ENCODE results near the gene SNAI3. TPM values are rescaled to one million over a fixed set of nuclear protein-coding genes. Genes with fewer than 3 reads are reported as not detected.

SNAI3 gene
- total RNA-seq, 1 donor from 2014 or later, result 2.7 TPM

DNA sequence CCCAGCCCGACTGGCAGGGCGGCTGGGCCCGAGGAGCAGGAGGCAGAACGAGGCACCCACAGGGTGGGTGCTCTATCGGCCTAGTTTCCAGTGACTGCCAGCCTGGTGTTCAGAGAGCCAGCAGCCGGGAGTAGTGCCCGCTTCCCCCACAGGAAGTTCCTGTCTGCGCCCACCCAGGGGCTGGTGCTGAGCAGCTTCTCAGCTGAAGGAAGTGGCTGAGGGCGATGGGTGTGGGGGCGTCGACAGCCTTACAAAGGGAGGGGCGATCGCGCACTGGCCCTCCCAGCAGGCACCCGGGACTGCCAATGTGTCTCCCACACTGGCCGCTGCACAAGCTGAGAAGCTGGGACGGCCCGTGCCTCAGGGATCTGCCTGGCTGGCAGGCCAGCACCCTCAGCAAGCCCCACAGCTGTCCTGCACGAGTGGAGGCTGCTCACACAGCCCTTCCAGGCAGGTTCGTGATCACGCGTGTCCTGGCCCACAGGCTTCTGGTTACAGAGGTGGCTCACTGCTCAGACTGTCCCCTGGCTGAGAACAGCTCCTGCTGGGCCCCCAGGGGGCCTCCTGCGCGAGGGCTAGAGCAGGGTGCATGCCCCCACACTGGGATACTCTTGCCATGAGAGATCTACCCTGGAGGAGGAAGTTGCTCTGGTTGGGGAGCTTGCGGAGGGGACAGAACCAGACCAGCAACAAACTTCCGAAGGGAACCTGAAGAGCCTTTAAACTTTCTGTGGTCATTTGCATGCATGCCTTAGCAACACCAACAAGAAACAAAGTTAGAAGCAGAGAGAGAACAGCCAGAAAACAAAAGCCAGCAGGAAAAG is 17.4 kb upstream of the SNAI3 start:
- no peaks in the 10 kb centered on the region for H3K9me3 Mint-ChIP-seq
- H3K4me3 Mint-ChIP-seq, result peak overlapping the region; percentile 87

DNA sequence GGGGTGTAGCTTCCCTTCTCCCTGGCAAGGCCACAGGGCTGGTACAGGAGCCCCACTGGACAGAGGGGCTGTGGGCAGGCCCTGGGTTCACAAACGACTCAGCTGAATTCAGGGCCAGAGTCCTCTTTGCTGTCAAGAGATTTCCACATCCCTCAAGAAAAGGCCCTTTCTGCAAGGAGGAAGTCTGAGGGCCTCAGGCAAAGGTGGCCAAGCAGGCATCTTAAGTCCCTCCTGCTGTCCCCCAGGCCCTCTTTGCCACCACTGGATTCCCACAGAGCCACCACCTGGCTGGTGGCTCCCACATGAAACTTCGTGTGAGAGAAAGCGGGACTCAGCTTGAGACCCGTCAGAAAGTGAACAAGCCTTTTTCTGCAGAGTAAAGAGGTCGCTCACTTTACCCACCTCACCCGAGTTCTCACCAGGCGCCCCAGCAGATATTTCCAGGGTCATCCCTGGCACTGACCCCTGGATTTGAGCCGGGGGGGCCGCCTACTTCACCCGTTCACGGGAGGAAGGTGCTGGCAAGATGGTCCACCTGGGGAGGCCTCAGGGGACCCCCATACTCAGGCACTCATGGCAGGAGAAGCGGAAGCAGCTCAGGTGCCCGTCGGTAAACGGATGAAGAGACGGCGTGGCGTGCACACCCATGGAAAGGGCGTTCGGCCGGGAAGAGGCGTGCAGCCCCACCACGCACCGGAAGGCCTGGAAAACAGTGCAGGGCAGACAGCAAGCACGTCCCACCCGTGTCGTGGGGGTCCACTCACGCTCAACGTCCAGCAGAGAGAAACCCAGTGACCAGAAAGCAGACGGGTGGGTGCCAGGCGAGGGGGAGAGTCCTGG is 16.3 kb upstream of the SNAI3 start:
- H3K27ac Mint-ChIP-seq, result peak overlapping the region; percentile 86
- H3K4me3 Mint-ChIP-seq, result peak overlapping the region; percentile 87
- ChIA-PET CTCF (interaction anchor here (0.6 to 2.9 kb wide), 4 partner anchors 16 to 42 kb away, joined by 3 to 17 read pairs (median 5); partner anchors contain the start of gene SNAI3), POLR2A (interaction anchor here (0.8 to 4.5 kb wide), 10 partner anchors 10 to 132 kb away, joined by 3 to 49 read pairs (median 4); partner anchors contain the start of genes CYBA, MVD and ZC3H18)
- peaks cover 13% of the 10 kb centered on the region for H3K36me3 Mint-ChIP-seq (ENCODE audit: low read depth)
- intact Hi-C loops (cut with micrococcal nuclease), result loop anchor here (5.0 kb wide), 3 partner anchors 35 to 835 kb away; partner anchors contain the start of gene SLC7A5
- DNase-seq, result no peak
- H3K4me1 Mint-ChIP-seq, result peaks cover 79% of the 10 kb centered on the region
- H3K27me3 Mint-ChIP-seq, result no peaks in the 10 kb centered on the region
- H3K9me3 Mint-ChIP-seq, result no peaks in the 10 kb centered on the region
- TF ChIP-seq CTCF (IDR thresholded peaks at IDR 0.05), result no peak
- ATAC-seq (ENCODE audit: low read depth), result no peak

More for the DNA sequence above, 17.4 kb upstream of the SNAI3 start:
- Mint-ChIP-seq H3K36me3 (ENCODE audit: low read depth) (peaks cover 4% of the 10 kb centered on the region), H3K4me1 (peaks cover 72% of the 10 kb centered on the region), H3K27ac (peak overlapping the region; percentile 86), H3K27me3 (no peaks in the 10 kb centered on the region)
- intact Hi-C loops (cut with micrococcal nuclease), result loop anchor here (5.0 kb wide), 3 partner anchors 34 to 836 kb away; partner anchors contain the start of gene SLC7A5
- ChIA-PET CTCF (interaction anchor here (0.6 to 1.4 kb wide), 3 partner anchors 19 to 43 kb away, joined by 3 to 7 read pairs (median 3); no protein-coding TSS in a partner anchor), POLR2A (interaction anchor here (0.6 to 4.5 kb wide), 12 partner anchors 10 to 642 kb away, joined by 3 to 49 read pairs (median 4); partner anchors contain the start of genes APRT, CYBA, MVD and SNAI3)
- DNase-seq, result no peak
- TF ChIP-seq CTCF (IDR thresholded peaks at IDR 0.05), result no peak
- ATAC-seq (ENCODE audit: low read depth), result peak; percentile 20

- no peak for TF ChIP-seq CTCF (IDR thresholded peaks at IDR 0.05)
- Mint-ChIP-seq H3K36me3 (ENCODE audit: low read depth) (peaks cover 19% of the 10 kb centered on the region), H3K27me3 (no peaks in the 10 kb centered on the region), H3K4me3 (peak overlapping the region; percentile 81), H3K9me3 (no peaks in the 10 kb centered on the region), H3K27ac (peak overlapping the region; percentile 86), H3K4me1 (peaks cover 73% of the 10 kb centered on the region)
- CTCF ChIA-PET, result interaction anchor here (0.6 to 2.9 kb wide), 2 partner anchors 15 to 35 kb away, joined by 3 to 17 read pairs; partner anchors contain the start of gene SNAI3
- ATAC-seq (ENCODE audit: low read depth) (no peak), DNase-seq (no peak)
- intact Hi-C loops (cut with micrococcal nuclease), result loop anchor here (1.0 to 5.0 kb wide), 9 partner anchors 9 to 834 kb away; partner anchors contain the start of genes CYBA, MVD, SLC7A5 and SNAI3
- POLR2A ChIA-PET, result interaction anchor here (0.8 to 4.5 kb wide), 8 partner anchors 9 to 131 kb away, joined by 3 to 49 read pairs (median 5); partner anchors contain the start of genes CYBA, SNAI3 and ZC3H18
These were observed 15.5 kb upstream of the SNAI3 start for GRCh38 chr16:88701581-88702370.

- ChIA-PET POLR2A (interaction anchor here (0.7 to 4.5 kb wide), 16 partner anchors 9 to 1318 kb away, joined by 3 to 49 read pairs (median 5); partner anchors contain the start of genes APRT, CYBA, FBXO31 and MVD), CTCF (interaction anchor here (0.7 to 2.9 kb wide), 4 partner anchors 15 to 62 kb away, joined by 3 to 17 read pairs (median 5); partner anchors contain the start of gene SNAI3)
- H3K27me3 Mint-ChIP-seq, result no peaks in the 10 kb centered on the region
- H3K9me3 Mint-ChIP-seq, result no peaks in the 10 kb centered on the region
- H3K4me3 Mint-ChIP-seq, result peak overlapping the region; percentile 81
- intact Hi-C loops (cut with micrococcal nuclease), result loop anchor here (1.0 to 5.0 kb wide), 9 partner anchors 9 to 834 kb away; partner anchors contain the start of genes CYBA, MVD, SLC7A5 and SNAI3
- peak overlapping the region; percentile 90 for H3K27ac Mint-ChIP-seq
- H3K4me1 Mint-ChIP-seq, result peaks cover 73% of the 10 kb centered on the region
- no peak for TF ChIP-seq CTCF (IDR thresholded peaks at IDR 0.05)
- DNase-seq, result peak; percentile 86
- peaks cover 23% of the 10 kb centered on the region for H3K36me3 Mint-ChIP-seq (ENCODE audit: low read depth)
- peak; percentile 81 for ATAC-seq (ENCODE audit: low read depth)
These were observed 14.6 kb upstream of the SNAI3 start for GRCh38 chr16:88700636-88701482.
